ENCODE results near the gene FURIN.
"Not testable (repeated sequence)": the region's sequence is repeated elsewhere in the genome, so short reads cannot be mapped to it uniquely, and the experiment has no call there.

The FURIN gene

GRCh38 chr15:90834626-90835025, 33.8 kb upstream of the FURIN start:
- no peaks in the 10 kb centered on the region for H3K27me3 ChIP-seq (ENCODE audit: insufficient read depth, low read length)

GRCh38 chr15:90836296-90836871, 32.0 kb upstream of the FURIN start:
- no peak overlapping the region for H3K4me3 ChIP-seq (ENCODE audit: low read length)
- H2AFZ ChIP-seq (ENCODE audit: low read depth, low read length): no peak overlapping the region
- H3K9me3 ChIP-seq (ENCODE audit: low read length): no peaks in the 10 kb centered on the region
- H3K4me1 ChIP-seq (ENCODE audit: insufficient read depth, low read length): peaks cover 16% of the 10 kb centered on the region
- H3K27me3 ChIP-seq (ENCODE audit: insufficient read depth, low read length): no peaks in the 10 kb centered on the region
- H3K36me3 ChIP-seq (ENCODE audit: insufficient read depth, low read length): no peaks in the 10 kb centered on the region

More at GRCh38 chr15:90834626-90835025, 33.8 kb upstream of the FURIN start:
- Histone ChIP-seq H3K4me1 (ENCODE audit: insufficient read depth, low read length) (peaks cover 6% of the 10 kb centered on the region), H3K9me3 (ENCODE audit: low read length) (no peaks in the 10 kb centered on the region), H2AFZ (ENCODE audit: low read depth, low read length) (no peak overlapping the region), H3K36me3 (ENCODE audit: insufficient read depth, low read length) (no peaks in the 10 kb centered on the region), H3K4me3 (ENCODE audit: low read length) (no peak overlapping the region)

DNA sequence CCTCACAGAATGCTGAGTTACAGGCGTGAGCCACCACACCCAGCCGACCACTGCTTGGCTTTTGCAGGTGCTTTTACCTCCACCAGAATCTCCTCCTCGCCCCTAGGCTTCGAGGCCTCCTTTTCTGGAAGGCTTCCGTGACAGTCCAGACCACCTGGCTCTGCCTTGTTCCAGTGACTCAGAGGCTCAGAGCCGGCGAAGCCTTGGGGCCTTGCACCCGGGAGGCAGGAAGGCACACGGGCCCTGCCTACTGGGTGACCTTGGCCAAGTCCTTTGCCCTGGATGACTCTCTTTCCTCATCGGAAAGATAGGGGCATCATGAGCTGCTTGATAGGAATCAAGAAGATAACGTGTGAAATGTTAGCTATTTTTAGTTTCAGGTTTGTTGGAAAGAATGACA, 31.3 kb upstream of the FURIN start:
- H2AFZ ChIP-seq (ENCODE audit: low read depth, low read length): no peak overlapping the region
- no peaks in the 10 kb centered on the region for H3K36me3 ChIP-seq (ENCODE audit: insufficient read depth, low read length)
- no peaks in the 10 kb centered on the region for H3K27me3 ChIP-seq (ENCODE audit: insufficient read depth, low read length)
- no peak overlapping the region for H3K4me3 ChIP-seq (ENCODE audit: low read length)
- peaks cover 16% of the 10 kb centered on the region for H3K4me1 ChIP-seq (ENCODE audit: insufficient read depth, low read length)
- H3K9me3 ChIP-seq (ENCODE audit: low read length): no peaks in the 10 kb centered on the region

GRCh38 chr15:90838139-90838538, 30.2 kb upstream of the FURIN start:
- Histone ChIP-seq H2AFZ (ENCODE audit: low read depth, low read length) (no peak overlapping the region), H3K4me3 (ENCODE audit: low read length) (no peak overlapping the region), H3K9me3 (ENCODE audit: low read length) (no peaks in the 10 kb centered on the region), H3K4me1 (ENCODE audit: insufficient read depth, low read length) (peaks cover 16% of the 10 kb centered on the region), H3K36me3 (ENCODE audit: insufficient read depth, low read length) (no peaks in the 10 kb centered on the region), H3K27me3 (ENCODE audit: insufficient read depth, low read length) (no peaks in the 10 kb centered on the region)

DNA sequence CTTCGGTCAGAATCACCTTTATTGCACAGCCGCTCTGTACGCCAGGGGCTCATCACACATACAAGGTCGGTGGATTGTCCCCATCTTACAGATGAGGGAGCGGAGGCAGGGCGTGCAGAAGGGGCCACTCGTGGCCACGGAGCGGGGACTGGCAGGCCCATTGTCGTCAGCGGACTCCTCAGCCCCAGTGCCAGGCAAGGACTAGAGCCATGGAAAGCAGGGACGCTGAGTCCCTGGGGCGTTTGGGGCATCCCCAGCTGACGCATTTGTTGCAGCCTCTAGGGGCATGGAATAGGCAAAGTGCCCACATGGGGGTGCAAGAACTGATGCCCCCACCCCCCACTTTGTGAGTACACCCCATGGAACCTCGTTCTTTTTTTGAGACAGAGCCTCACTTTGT, 29.8 kb upstream of the FURIN start:
- H2AFZ ChIP-seq (ENCODE audit: low read depth, low read length): no peak overlapping the region
- H3K4me1 ChIP-seq (ENCODE audit: insufficient read depth, low read length): peaks cover 16% of the 10 kb centered on the region
- no peaks in the 10 kb centered on the region for H3K9me3 ChIP-seq (ENCODE audit: low read length)
- H3K27me3 ChIP-seq (ENCODE audit: insufficient read depth, low read length): no peaks in the 10 kb centered on the region
- no peak overlapping the region for H3K4me3 ChIP-seq (ENCODE audit: low read length)
- H3K36me3 ChIP-seq (ENCODE audit: insufficient read depth, low read length): no peaks in the 10 kb centered on the region

DNA sequence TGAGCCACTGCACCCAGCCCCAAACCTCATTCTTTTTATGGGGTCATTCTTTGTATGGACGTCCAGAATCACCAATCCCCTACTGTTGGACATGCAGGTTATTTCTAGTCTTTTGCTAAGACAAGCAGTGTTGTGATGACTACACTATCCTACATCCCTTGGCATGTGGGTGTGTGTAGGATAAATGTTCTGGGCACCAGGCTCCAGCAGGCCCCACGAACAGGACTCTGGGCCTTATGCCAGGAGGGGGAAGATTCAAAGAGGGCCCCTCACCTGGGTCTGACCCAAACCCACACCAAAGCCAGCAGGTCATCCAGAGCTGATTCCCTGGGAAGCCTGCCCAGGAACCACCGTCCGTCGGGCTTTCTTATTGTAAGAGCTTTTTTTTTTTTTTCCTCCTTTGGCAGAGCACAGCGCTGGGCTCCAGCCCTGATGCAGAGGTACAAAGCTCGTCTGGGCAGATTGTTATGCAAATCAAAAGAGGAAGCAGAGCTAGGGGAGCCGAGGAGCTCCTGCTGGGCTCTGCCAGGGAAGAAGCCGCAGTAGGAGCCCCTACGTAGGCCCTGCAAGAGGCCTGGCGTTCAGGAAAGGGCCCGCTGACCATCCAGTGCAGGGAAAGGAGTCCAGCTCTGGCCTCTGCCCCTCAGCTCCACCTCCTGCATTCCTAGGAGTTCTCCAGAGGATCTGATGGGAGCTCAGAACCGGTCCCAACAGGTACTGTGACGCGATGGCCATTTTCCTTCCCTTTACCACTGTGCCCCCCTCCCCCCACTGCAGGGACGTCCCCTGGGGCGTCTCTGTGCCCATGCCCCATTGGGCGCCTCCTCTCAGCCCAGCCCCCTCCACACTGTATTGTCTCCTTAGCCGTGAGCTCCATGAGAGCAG, 29.0 kb upstream of the FURIN start:
- H3K4me1 ChIP-seq (ENCODE audit: insufficient read depth, low read length): peaks cover 16% of the 10 kb centered on the region
- no peak overlapping the region for H3K4me3 ChIP-seq (ENCODE audit: low read length)

DNA sequence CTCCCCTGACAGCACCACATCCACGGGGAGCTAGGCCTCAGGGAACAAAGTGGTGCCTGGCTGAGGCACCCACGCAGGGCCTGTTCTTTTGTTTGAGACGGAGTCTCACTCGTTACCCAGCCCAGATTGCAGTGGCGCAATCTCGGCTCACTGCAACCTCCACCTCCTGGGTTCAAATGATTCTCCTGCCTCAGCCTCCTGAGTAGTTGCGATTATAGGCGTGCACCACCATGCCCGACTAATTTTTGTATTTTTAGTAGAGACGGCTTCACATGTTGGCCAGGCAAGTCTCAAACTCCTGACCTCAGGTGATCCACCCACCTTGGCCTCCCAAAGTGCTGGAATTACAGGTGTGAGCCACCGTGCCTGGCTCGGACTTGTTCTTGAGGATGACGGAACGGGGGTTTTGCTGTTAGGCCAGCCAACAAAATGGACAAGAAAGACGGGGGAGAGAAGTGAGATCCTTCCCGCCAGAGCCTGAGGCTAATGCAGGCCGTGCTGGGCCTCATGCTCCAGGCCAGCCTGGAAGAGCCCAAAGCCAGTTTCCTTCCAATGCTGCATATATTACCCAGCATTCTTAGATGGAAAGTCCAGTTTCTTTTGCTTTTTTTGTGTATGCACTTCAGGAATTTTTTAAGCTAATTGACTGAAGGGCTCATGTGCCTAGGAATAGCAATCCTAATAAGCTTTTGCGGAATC, 28.1 kb upstream of the FURIN start:
- no peak overlapping the region for H3K4me3 ChIP-seq (ENCODE audit: low read length)
- no peaks in the 10 kb centered on the region for H3K36me3 ChIP-seq (ENCODE audit: insufficient read depth, low read length)
- no peaks in the 10 kb centered on the region for H3K27me3 ChIP-seq (ENCODE audit: insufficient read depth, low read length)
- H3K4me1 ChIP-seq (ENCODE audit: insufficient read depth, low read length): peaks cover 16% of the 10 kb centered on the region
- H3K9me3 ChIP-seq (ENCODE audit: low read length): no peaks in the 10 kb centered on the region
- H2AFZ ChIP-seq (ENCODE audit: low read depth, low read length): no peak overlapping the region

More for the DNA sequence above, 29.0 kb upstream of the FURIN start:
- Histone ChIP-seq H3K36me3 (ENCODE audit: insufficient read depth, low read length) (no peaks in the 10 kb centered on the region), H3K27me3 (ENCODE audit: insufficient read depth, low read length) (no peaks in the 10 kb centered on the region), H2AFZ (ENCODE audit: low read depth, low read length) (no peak overlapping the region), H3K9me3 (ENCODE audit: low read length) (no peaks in the 10 kb centered on the region)

- Histone ChIP-seq H3K36me3 (ENCODE audit: insufficient read depth, low read length) (no peaks in the 10 kb centered on the region), H2AFZ (ENCODE audit: low read depth, low read length) (no peak overlapping the region), H3K27me3 (ENCODE audit: insufficient read depth, low read length) (no peaks in the 10 kb centered on the region), H3K4me1 (ENCODE audit: insufficient read depth, low read length) (peaks cover 16% of the 10 kb centered on the region), H3K4me3 (ENCODE audit: low read length) (no peak overlapping the region), H3K9me3 (ENCODE audit: low read length) (no peaks in the 10 kb centered on the region)
These were observed 27.4 kb upstream of the FURIN start for GRCh38 chr15:90840954-90841353.

DNA sequence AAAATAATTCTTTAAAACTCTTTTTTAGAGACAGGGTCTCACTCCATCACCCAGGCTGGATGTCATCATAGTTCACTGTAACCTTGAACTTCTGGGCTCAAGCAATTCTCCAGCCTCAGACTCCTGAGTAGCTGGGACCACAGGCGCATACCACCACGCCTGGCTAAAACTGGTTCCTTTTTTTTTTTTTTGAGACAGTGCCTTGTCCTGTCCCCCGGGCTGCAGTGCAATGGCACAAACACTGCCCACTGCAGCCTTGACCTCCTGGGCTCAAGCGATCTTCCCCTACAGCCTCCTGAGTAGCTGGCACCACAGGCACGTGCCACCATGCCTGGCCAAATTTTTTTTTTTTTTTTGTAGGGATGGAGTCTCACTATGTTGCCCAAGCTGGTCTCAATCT, 23.7 kb upstream of the FURIN start:
- H3K9me3 ChIP-seq (ENCODE audit: low read length): no peaks in the 10 kb centered on the region
- H3K4me1 ChIP-seq (ENCODE audit: insufficient read depth, low read length): peaks cover 12% of the 10 kb centered on the region
- H3K36me3 ChIP-seq (ENCODE audit: insufficient read depth, low read length): no peaks in the 10 kb centered on the region

DNA sequence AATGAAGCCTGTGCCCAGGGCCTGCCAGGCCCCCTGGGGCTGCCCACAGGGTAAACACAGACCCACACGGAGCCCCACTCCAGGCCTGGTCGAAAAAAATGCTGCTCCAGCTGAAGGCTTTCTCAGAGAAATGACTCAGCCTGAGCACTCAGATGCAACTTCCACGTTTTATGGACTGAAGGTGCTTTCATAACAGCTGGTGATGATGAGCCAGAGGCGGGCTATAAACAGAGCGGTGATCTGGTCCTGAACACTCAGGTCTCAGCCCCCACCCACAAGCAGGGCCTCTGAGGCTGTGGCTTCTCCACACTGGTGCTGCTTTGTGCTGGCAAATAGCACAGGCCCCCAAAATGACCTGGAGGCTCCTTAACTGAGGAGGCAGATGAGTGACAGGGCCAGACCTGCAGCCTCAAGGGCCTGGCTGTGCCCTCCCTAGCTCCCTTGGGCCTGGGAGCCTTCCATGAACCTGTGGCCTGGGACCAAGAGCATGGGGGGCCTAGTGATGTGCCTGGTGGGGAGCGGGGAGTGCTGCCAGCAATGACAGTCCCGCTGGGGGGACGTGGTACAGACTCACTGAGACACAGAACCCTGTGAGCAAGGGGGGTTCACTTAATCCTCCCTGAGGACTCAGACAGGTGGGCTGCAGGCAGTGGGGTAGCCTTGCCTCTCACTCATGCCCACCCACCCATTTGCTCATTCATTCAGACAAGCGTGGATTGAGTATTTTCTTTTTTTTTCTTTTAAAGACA, 23.0 kb upstream of the FURIN start:
- Histone ChIP-seq H3K4me1 (ENCODE audit: insufficient read depth, low read length) (peaks cover 9% of the 10 kb centered on the region), H2AFZ (ENCODE audit: low read depth, low read length) (no peak overlapping the region), H3K36me3 (ENCODE audit: insufficient read depth, low read length) (no peaks in the 10 kb centered on the region), H3K9me3 (ENCODE audit: low read length) (no peaks in the 10 kb centered on the region), H3K27me3 (ENCODE audit: insufficient read depth, low read length) (no peaks in the 10 kb centered on the region), H3K4me3 (ENCODE audit: low read length) (no peak overlapping the region)

More for the DNA sequence above, 23.7 kb upstream of the FURIN start:
- Histone ChIP-seq H3K27me3 (ENCODE audit: insufficient read depth, low read length) (no peaks in the 10 kb centered on the region), H2AFZ (ENCODE audit: low read depth, low read length) (no peak overlapping the region), H3K4me3 (ENCODE audit: low read length) (no peak overlapping the region)

DNA sequence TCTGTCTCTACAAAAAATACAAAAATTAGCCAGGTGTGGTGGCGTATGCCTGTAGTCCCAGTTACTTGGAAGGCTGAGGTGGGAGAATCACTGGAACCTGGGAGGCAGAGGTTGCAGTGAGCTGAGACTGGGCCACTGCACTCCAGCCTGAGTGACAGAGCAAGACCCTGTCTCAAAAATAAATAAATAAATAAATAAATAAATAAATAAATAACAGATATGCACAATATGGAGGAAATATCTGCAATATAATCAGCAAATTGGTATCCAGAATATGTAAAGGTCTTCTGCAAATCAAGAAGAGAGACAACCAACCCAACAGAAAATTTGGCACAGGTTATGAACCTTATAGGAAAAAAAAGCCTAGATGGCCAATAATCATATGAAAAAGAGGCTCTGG, 19.0 kb upstream of the FURIN start:
- not testable (repeated sequence) for H3K36me3 ChIP-seq (ENCODE audit: insufficient read depth, low read length); H3K27me3 ChIP-seq (ENCODE audit: insufficient read depth, low read length); H2AFZ ChIP-seq (ENCODE audit: low read depth, low read length); H3K4me3 ChIP-seq (ENCODE audit: low read length); H3K4me1 ChIP-seq (ENCODE audit: insufficient read depth, low read length); H3K9me3 ChIP-seq (ENCODE audit: low read length)

- no peaks in the 10 kb centered on the region for H3K36me3 ChIP-seq (ENCODE audit: insufficient read depth, low read length)
- no peak overlapping the region for H3K4me3 ChIP-seq (ENCODE audit: low read length)
- H3K9me3 ChIP-seq (ENCODE audit: low read length): no peaks in the 10 kb centered on the region
- no peaks in the 10 kb centered on the region for H3K27me3 ChIP-seq (ENCODE audit: insufficient read depth, low read length)
- H2AFZ ChIP-seq (ENCODE audit: low read depth, low read length): no peak overlapping the region
- peaks cover 2% of the 10 kb centered on the region for H3K4me1 ChIP-seq (ENCODE audit: insufficient read depth, low read length)
These were observed 17.3 kb upstream of the FURIN start for GRCh38 chr15:90851114-90851513.

GRCh38 chr15:90851940-90852339, 16.4 kb upstream of the FURIN start:
- Histone ChIP-seq H3K27me3 (ENCODE audit: insufficient read depth, low read length) (no peaks in the 10 kb centered on the region), H3K4me3 (ENCODE audit: low read length) (no peak overlapping the region), H2AFZ (ENCODE audit: low read depth, low read length) (no peak overlapping the region), H3K9me3 (ENCODE audit: low read length) (no peaks in the 10 kb centered on the region), H3K36me3 (ENCODE audit: insufficient read depth, low read length) (no peaks in the 10 kb centered on the region), H3K4me1 (ENCODE audit: insufficient read depth, low read length) (no peaks in the 10 kb centered on the region)
